K562 (cell line): ENCODE measurements around the gene TSPAN18. TPM values are rescaled to one million over a fixed set of nuclear protein-coding genes. Genes with fewer than 3 reads are reported as not detected.

Experiments used
- ATAC-seq: fragments of 200-7000 bp; cut with Tn5 transposase; 3 replicates; pipeline ENCODE4 v1.9.1; 2020; ENCODE audit warnings: moderate library complexity
- BruUV-seq: library from RNA; stranded (reverse); fragments of 400-500 nt; replicated peaks from 2 replicates; lab custom pipeline; 2021; lab: Mats Ljungman, UMichigan
- CTCF ChIA-PET: fragments of 300-600 bp; formaldehyde crosslinking; extraction: SDS; loops from one replicate; lab custom pipeline; 2021; ENCODE audit warnings: low intra/inter-chr PET ratio; lab: Yijun Ruan, JAX
- POLR2A ChIA-PET: fragments of 300-600, 350-650 bp; sonication (Branson Sonifier 250); formaldehyde crosslinking; extraction: SDS; loops from one replicate; lab custom pipeline; 2021; ENCODE audit warnings: antibody characterized with exemption, inconsistent platforms; lab: Yijun Ruan, JAX
- DNase-seq, 4 experiments: peaks; one replicate each; pipeline versions ENCODE4 v3.0.0 to v3.0.0-alpha.2; 2011 to 2018; ENCODE audit warnings: low spot score in 3 of 4, mixed read lengths in 3 of 4; ENCODE audit errors: extremely low read depth in 1 of 4
- FAIRE-seq: peaks from 2 replicates; lab custom pipeline; 2011; peaks lifted over from hg19 to GRCh38; lab: Jason Lieb, UNC
- H2AFZ ChIP-seq: 2 replicates; pipeline ENCODE4 v1.6.0; 2011; ENCODE audit warnings: low read depth, low read length, control low read depth, inconsistent platforms
- H3K27ac ChIP-seq: fragments of 200-600 bp; 3 replicates; pipeline ENCODE4 v1.8.0; 2011; ENCODE audit warnings: low read depth, mild to moderate bottlenecking, control low read depth, inconsistent platforms, low read length, moderate library complexity, mixed read lengths; ENCODE audit errors: extremely low read depth
- H3K27me3 ChIP-seq, 2 experiments: fragments of 300-600 bp in 1 of 2; 2 replicates in 1 of 2; 3 replicates in 1 of 2; pipeline versions ENCODE4 v1.6.0 to v1.8.0; 2011; ENCODE audit warnings: inconsistent platforms in 2 of 2, low read length in 2 of 2, mild to moderate bottlenecking in 1 of 2, mixed read lengths in 1 of 2, moderate library complexity in 1 of 2; ENCODE audit not compliant: control insufficient read depth in 2 of 2, insufficient read depth in 2 of 2
- H3K36me3 ChIP-seq: fragments of 300-600 bp; 3 replicates; pipeline ENCODE4 v1.8.0; 2011; ENCODE audit warnings: mild to moderate bottlenecking, low read length, inconsistent platforms; ENCODE audit not compliant: control insufficient read depth, insufficient read depth
- H3K4me1 ChIP-seq, 2 experiments: fragments of 200-600 bp in 1 of 2; replicated peaks in 1 of 2; 2 replicates in 1 of 2; 3 replicates in 1 of 2; pipeline versions ENCODE4 v1.5.1 to v1.8.0; 2011; ENCODE audit warnings: inconsistent platforms in 2 of 2, low read length in 2 of 2, mild to moderate bottlenecking in 1 of 2, mixed read lengths in 1 of 2, moderate library complexity in 1 of 2; ENCODE audit not compliant: control insufficient read depth in 2 of 2, insufficient read depth in 2 of 2
- H3K4me2 ChIP-seq: 2 replicates; pipeline ENCODE4 v1.6.1; 2011; ENCODE audit warnings: low read length, control low read depth, inconsistent platforms, mixed read lengths; ENCODE audit not compliant: insufficient read depth
- H3K4me3 ChIP-seq: fragments of 200-600 bp; sonication (generic), shearing (Covaris generic); 2 replicates; pipeline ENCODE4 v1.5.1; 2016; ENCODE audit warnings: control low read depth, inconsistent platforms
- H3K79me2 ChIP-seq: fragments of 200-600 bp; 3 replicates; pipeline ENCODE4 v1.8.0; 2011; ENCODE audit warnings: low read length, inconsistent platforms; ENCODE audit not compliant: control insufficient read depth, insufficient read depth
- H3K9ac ChIP-seq, 2 experiments: 2 replicates each; pipeline versions ENCODE4 v1.6.0 to v1.6.1; 2011; ENCODE audit warnings: low read depth in 2 of 2, low read length in 2 of 2, control low read depth in 1 of 2, inconsistent platforms in 1 of 2, mild to moderate bottlenecking in 1 of 2, mixed read lengths in 1 of 2; ENCODE audit not compliant: insufficient read depth in 1 of 2
- H3K9me1 ChIP-seq: one replicate; pipeline ENCODE4 v1.6.0; 2011; ENCODE audit warnings: inconsistent platforms, mild to moderate bottlenecking, low read length, moderate library complexity; ENCODE audit not compliant: control insufficient read depth, insufficient read depth
- H3K9me3 ChIP-seq: replicated peaks from 2 replicates; pipeline ENCODE4 v1.5.1; 2011; ENCODE audit warnings: low read depth, low read length, inconsistent platforms; ENCODE audit not compliant: control insufficient read depth, insufficient read depth
- H4K20me1 ChIP-seq: replicated peaks from 2 replicates; pipeline ENCODE4 v1.6.1; 2011; ENCODE audit warnings: low read length, inconsistent platforms, mixed read lengths; ENCODE audit not compliant: control insufficient read depth, insufficient read depth
- CSDE1 ChIP-seq, 2 experiments: fragments of 450-650 bp; IDR thresholded peaks; 2 replicates each; pipeline ENCODE4 v1.6.1; 2016; ENCODE audit warnings: mild to moderate bottlenecking in 1 of 2
- DIDO1 ChIP-seq: fragments of 450-650 bp; IDR thresholded peaks from 2 replicates; pipeline ENCODE4 v1.6.1; 2016; ENCODE audit warnings: low read depth, missing biosample characterization, missing genetic modification characterization
- ETV6 ChIP-seq, 3 experiments: fragments of 150-350 bp in 1 of 3; sonication (generic) in 1 of 3; formaldehyde crosslinking in 1 of 3; IDR thresholded peaks; 2 replicates each; pipeline versions ENCODE4 v1.6.1 to v1.8.0; 2014 to 2022; ENCODE audit warnings: borderline replicate concordance in 2 of 3, low read depth in 2 of 3, antibody characterized with exemption in 1 of 3, low read length in 1 of 3, mild to moderate bottlenecking in 1 of 3, missing genetic modification reagents in 1 of 3
- MAFK ChIP-seq: IDR thresholded peaks from 2 replicates; pipeline ENCODE4 v1.6.1; 2011; ENCODE audit warnings: low read length, improper control_type of control experiment
- MECOM ChIP-seq: fragments of 250-450 bp; sonication (Bioruptor Pico); IDR thresholded peaks from 2 replicates; pipeline ENCODE4 v1.8.0; 2022; ENCODE audit warnings: inconsistent platforms
- MYC ChIP-seq, 2 experiments: fragments of 250-450 bp in 1 of 2; sonication (Bioruptor Pico) in 1 of 2; IDR thresholded peaks; 2 replicates each; pipeline versions ENCODE4 v1.5.1 to v1.6.1; 2012 to 2021; ENCODE audit warnings: low read depth in 2 of 2, borderline replicate concordance in 1 of 2, improper control_type of control experiment in 1 of 2, low read length in 1 of 2, mild to moderate bottlenecking in 1 of 2, moderate library complexity in 1 of 2
- PPARD ChIP-seq: fragments of 250-450 bp; sonication (Bioruptor Pico); IDR thresholded peaks from 2 replicates; pipeline ENCODE4 v1.8.0; 2022; ENCODE audit warnings: inconsistent platforms, mild to moderate bottlenecking, moderate library complexity
- SMC3 ChIP-seq: conservative IDR thresholded peaks from 2 replicates; pipeline ENCODE4 v1.6.1; 2011; ENCODE audit warnings: low read depth, low read length, improper control_type of control experiment; ENCODE audit not compliant: insufficient read depth
- TARDBP ChIP-seq: fragments of 450-650 bp; IDR thresholded peaks from 2 replicates; pipeline ENCODE4 v1.6.1; 2016
- ZC3H4 ChIP-seq: sonication (generic); formaldehyde crosslinking; IDR thresholded peaks from 2 replicates; pipeline ENCODE4 v1.9.0; 2021; ENCODE audit warnings: missing genetic modification reagents, borderline replicate concordance
- ZNF23 ChIP-seq: fragments of 250-450 bp; sonication (Bioruptor Pico); IDR thresholded peaks from 2 replicates; pipeline ENCODE4 v1.4.0; 2020; ENCODE audit warnings: mild to moderate bottlenecking
- ZNF41 ChIP-seq: fragments of 250-450 bp; sonication (Bioruptor Pico); conservative IDR thresholded peaks from 2 replicates; pipeline ENCODE4 v1.4.0; 2020; ENCODE audit warnings: mild to moderate bottlenecking
- ZNF76 ChIP-seq: fragments of 250-450 bp; sonication (Bioruptor Pico); IDR thresholded peaks from 2 replicates; pipeline ENCODE4 v1.4.0; 2020; ENCODE audit warnings: mild to moderate bottlenecking, moderate library complexity, borderline replicate concordance
- WGBS: fragments of 100-300 bp; shearing (Covaris generic); methylation state at CpG from one replicate; pipeline ENCODE4 v1.1.6; 2016; ENCODE audit warnings: low coverage, mixed read lengths; ENCODE audit not compliant: insufficient coverage; ENCODE audit errors: missing lambda C conversion rate; 5-methylcytosine and 5-hydroxymethylcytosine counted together
- in situ Hi-C: fragments of 300-500 bp; cut with MboI; formaldehyde crosslinking; loops from 4 replicates; pipeline ENCODE4 v1.15.0; 2018; ENCODE audit warnings: inconsistent platforms, mixed read lengths
- intact Hi-C: fragments of 100-400 bp; cut with micrococcal nuclease; formaldehyde crosslinking; loops from 2 replicates; pipeline ENCODE4 v1.14.2; 2022
- polyA plus RNA-seq, 8 experiments: library from polyadenylated mRNA; depleted of rRNA in 4 of 8; stranded (reverse) in 5 of 8; unstranded in 3 of 8; fragments of >200 nt; fragmentation: Nextera tagmentation in 2 of 8; fragmentation: Illumina TruSeq in 1 of 8; extraction: Ambion mirVana in 2 of 8; extraction: Trizol in 1 of 8; gene quantifications; 2 replicates each; pipeline versions ENCODE4 v1.2.1 to v1.2.3, GENCODE V29; 2011 to 2014; ENCODE audit warnings: inconsistent platforms in 1 of 8, missing spikeins in 1 of 8
- total RNA-seq, 7 experiments: library from RNA; depleted of rRNA in 6 of 7; stranded (reverse); fragments of >200 nt in 6 of 7; fragmentation: Illumina TruSeq in 2 of 7; extraction: Trizol in 2 of 7; gene quantifications; 2 replicates each; pipeline versions ENCODE4 v1.2.1 to v1.2.3, GENCODE V29; 2011 to 2021; ENCODE audit warnings: low replicate concordance in 1 of 7
- TF ChIP-seq, protein P1 (sequence below): fragments of 250-450 bp; sonication (Bioruptor Pico); IDR thresholded peaks from 2 replicates; pipeline ENCODE4 v1.8.0; 2022; ENCODE audit warnings: inconsistent platforms, mild to moderate bottlenecking, moderate library complexity, borderline replicate concordance
- TF ChIP-seq, protein P2 (sequence below): fragments of 450-650 bp; IDR thresholded peaks from 2 replicates; pipeline ENCODE4 v1.6.1; 2017; ENCODE audit warnings: mild to moderate bottlenecking, moderate library complexity

TSPAN18 gene
- total and polyA plus RNA-seq, 9 of the 15 experiments (the other 6 are each of a cell fraction or from before 2014, with no cell fraction given), result 0.17 to 0.35 (median 0.22) TPM; not detected in 4

DNA sequence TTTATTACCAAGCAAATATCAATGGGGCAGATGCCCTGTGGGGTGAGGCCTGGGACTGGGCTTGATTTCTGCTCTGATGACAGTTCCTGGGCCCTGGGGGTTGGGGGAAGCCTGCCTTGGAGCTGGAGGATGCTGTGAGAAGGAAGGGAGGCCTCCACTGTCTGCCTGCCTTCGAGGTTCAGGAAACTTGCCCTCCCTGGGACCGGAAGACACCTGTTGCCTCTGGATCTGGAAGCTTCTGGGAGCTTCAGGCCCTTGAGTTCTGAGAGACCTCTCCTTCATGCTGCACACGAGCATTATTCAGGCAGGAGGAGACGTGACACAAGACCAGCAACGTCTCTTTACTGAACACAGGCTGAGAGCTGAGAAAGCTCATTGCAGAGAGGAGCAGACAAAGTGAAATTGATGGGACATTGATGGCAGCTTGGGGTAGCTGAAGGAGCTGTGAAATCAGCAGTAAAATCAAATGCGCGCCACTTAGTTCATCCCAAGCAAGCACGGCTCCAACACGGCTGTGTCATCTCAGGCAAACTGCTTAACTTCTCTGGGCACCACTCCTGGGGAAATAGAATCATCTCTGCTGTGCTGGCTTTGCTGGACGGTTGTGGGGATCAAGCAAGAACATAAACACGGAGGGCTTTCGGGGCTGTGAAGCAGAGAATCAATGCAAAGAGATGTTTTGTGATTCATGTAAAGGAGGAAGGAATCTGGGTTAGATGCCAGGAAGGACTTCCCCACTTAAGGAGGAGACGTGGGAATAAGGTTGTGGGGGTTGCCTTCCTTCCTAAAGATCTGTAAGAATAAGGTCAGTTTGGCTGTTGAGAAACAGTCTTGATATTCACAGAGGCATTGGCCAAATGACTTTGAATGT, 159.4 kb downstream of the TSPAN18 start:
- CTCF ChIA-PET, result no interaction called here
- no peak overlapping the region for H3K27ac ChIP-seq
- ATAC-seq (no peak), FAIRE-seq (no peak), DNase-seq (no peak)
- no peaks in the 10 kb centered on the region for H3K9me3 ChIP-seq
- no peaks in the 10 kb centered on the region; the same call in 1 of the 2 replicates for H4K20me1 ChIP-seq
- POLR2A ChIA-PET, result interaction anchor here (0.6 to 1.1 kb wide), 3 partner anchors 20 to 150 kb away, joined by 3 to 4 read pairs (median 3); no protein-coding TSS in a partner anchor
- no peak overlapping the region for H3K4me3 ChIP-seq
- no peaks in the 10 kb centered on the region for H3K36me3 ChIP-seq
- H2AFZ ChIP-seq, result no peak overlapping the region
- BruUV-seq, result no TSS peak
- in situ Hi-C loops (no loop called here), intact Hi-C loops (no loop called here)
- no peak overlapping the region for H3K4me2 ChIP-seq
- no peaks in the 10 kb centered on the region for H3K9me1 ChIP-seq
- no peaks in the 10 kb centered on the region for H3K4me1 ChIP-seq
- no peaks in the 10 kb centered on the region for H3K79me2 ChIP-seq
- H3K27me3 ChIP-seq, result peaks cover 7 to 58% of the 10 kb centered on the region in 2 experiments; a peak in 3 of 5 replicates
- 13% methylated on average over 13 of the region's 13 CpGs for WGBS
- H3K9ac ChIP-seq, result no peak overlapping the region
- TF ChIP-seq SMC3 (no peak), MYC (IDR thresholded peaks at IDR 0.05; ENCODE audit: low read depth, low read length) (no peak), MYC (CRISPR knock-in tag; IDR thresholded peaks at IDR 0.05; ENCODE audit: borderline replicate concordance, low read depth) (no peak), ETV6 (IDR thresholded peaks at IDR 0.05; ENCODE audit: borderline replicate concordance in 1 of 2, low read depth in 2 of 2, low read length in 1 of 2) (no peak), ETV6 (CRISPR knock-in tag; IDR thresholded peaks at IDR 0.05; ENCODE audit: borderline replicate concordance) (no peak), PPARD (no peak), TARDBP (no peak), ZNF76 (no peak), DIDO1 (tag) (no peak), MECOM (CRISPR knock-in tag) (no peak), CSDE1 (IDR thresholded peaks at IDR 0.05) (no peak), ZC3H4 (CRISPR knock-in tag) (no peak), MAFK (no peak), ZNF23 (CRISPR knock-in tag) (no peak), ZNF41 (no peak)
- TF ChIP-seq, protein P1, sequence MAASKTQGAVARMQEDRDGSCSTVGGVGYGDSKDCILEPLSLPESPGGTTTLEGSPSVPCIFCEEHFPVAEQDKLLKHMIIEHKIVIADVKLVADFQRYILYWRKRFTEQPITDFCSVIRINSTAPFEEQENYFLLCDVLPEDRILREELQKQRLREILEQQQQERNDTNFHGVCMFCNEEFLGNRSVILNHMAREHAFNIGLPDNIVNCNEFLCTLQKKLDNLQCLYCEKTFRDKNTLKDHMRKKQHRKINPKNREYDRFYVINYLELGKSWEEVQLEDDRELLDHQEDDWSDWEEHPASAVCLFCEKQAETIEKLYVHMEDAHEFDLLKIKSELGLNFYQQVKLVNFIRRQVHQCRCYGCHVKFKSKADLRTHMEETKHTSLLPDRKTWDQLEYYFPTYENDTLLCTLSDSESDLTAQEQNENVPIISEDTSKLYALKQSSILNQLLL, result no peak
- TF ChIP-seq, protein P2, sequence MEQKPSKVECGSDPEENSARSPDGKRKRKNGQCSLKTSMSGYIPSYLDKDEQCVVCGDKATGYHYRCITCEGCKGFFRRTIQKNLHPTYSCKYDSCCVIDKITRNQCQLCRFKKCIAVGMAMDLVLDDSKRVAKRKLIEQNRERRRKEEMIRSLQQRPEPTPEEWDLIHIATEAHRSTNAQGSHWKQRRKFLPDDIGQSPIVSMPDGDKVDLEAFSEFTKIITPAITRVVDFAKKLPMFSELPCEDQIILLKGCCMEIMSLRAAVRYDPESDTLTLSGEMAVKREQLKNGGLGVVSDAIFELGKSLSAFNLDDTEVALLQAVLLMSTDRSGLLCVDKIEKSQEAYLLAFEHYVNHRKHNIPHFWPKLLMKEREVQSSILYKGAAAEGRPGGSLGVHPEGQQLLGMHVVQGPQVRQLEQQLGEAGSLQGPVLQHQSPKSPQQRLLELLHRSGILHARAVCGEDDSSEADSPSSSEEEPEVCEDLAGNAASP, result no peak
